Smooth muscle cell of the brain vasculature (primary cell): ENCODE results near the gene GRIA1.
A peak's percentile ranks its signal among the peaks of the same experiment; 100 is the strongest.

Experiments
- DNase-seq: peaks from one replicate; pipeline ENCODE4 v3.0.0-alpha.2; 2012; ENCODE audit warnings: low read depth, low spot score

The GRIA1 gene

GRCh38 chr5:153658606-153659005 is 168.1 kb downstream of the GRIA1 start:
- no peak for DNase-seq

- no peak for DNase-seq
These were observed 168.7 kb downstream of the GRIA1 start for GRCh38 chr5:153659039-153659736.

- DNase-seq, result peak; percentile 32
These were observed 170.4 kb downstream of the GRIA1 start for GRCh38 chr5:153660919-153661318.

- DNase-seq, result no peak
These were observed 171.4 kb downstream of the GRIA1 start for GRCh38 chr5:153661897-153662296.

- DNase-seq, result no peak
These were observed 179.6 kb downstream of the GRIA1 start for GRCh38 chr5:153670101-153670500.

- DNase-seq, result no peak
These were observed 181.3 kb downstream of the GRIA1 start for GRCh38 chr5:153671653-153672346.

GRCh38 chr5:153672347-153673090 is 182.0 kb downstream of the GRIA1 start:
- DNase-seq, result no peak

GRCh38 chr5:153674356-153674755 is 183.9 kb downstream of the GRIA1 start:
- no peak for DNase-seq

GRCh38 chr5:153676406-153676805 is 185.9 kb downstream of the GRIA1 start:
- no peak for DNase-seq

- DNase-seq, result no peak
These were observed 186.4 kb downstream of the GRIA1 start for GRCh38 chr5:153676821-153677220.

- no peak for DNase-seq
These were observed 188.3 kb downstream of the GRIA1 start for GRCh38 chr5:153678617-153679329.

- no peak for DNase-seq
These were observed 199.8 kb downstream of the GRIA1 start for GRCh38 chr5:153690236-153690635.

- no peak for DNase-seq
These were observed 205.8 kb downstream of the GRIA1 start for GRCh38 chr5:153696256-153696655.

GRCh38 chr5:153699035-153699434 is 208.6 kb downstream of the GRIA1 start:
- no peak for DNase-seq

- no peak for DNase-seq
These were observed 210.5 kb downstream of the GRIA1 start for GRCh38 chr5:153700940-153701339.

GRCh38 chr5:153702265-153702664 is 211.8 kb downstream of the GRIA1 start:
- DNase-seq, result no peak

GRCh38 chr5:153704110-153704509 is 213.6 kb downstream of the GRIA1 start:
- no peak for DNase-seq

- DNase-seq, result no peak
These were observed 217.2 kb downstream of the GRIA1 start for GRCh38 chr5:153707626-153708025.

GRCh38 chr5:153711755-153712154 is 221.3 kb downstream of the GRIA1 start:
- DNase-seq, result no peak

GRCh38 chr5:153712946-153713345 is 222.5 kb downstream of the GRIA1 start:
- DNase-seq, result no peak

GRCh38 chr5:153713943-153714342 is 223.5 kb downstream of the GRIA1 start:
- no peak for DNase-seq

GRCh38 chr5:153714798-153715197 is 224.3 kb downstream of the GRIA1 start:
- DNase-seq, result no peak
